Measurements from ENCODE around the gene REPIN1.

DNA sequence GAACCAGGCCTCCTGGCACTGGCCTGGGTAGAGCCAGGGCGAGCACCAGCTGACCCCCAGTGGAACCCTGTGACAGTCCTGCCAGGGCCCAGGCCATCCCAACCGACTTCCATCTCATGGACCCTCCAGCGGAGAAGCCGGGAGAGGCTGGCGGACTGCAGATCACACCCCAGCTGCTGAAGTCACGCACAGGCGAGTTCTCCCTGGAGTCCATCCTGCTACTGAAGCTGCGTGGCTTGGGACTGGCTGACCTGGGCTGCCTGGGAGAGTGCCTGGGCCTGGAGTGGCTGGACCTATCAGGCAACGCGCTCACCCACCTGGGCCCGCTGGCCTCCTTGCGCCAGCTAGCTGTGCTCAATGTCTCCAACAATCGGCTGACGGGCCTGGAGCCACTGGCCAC, 31.9 kb upstream of the REPIN1 start:
- TF ChIP-seq POLR2AphosphoS5 (IDR thresholded peaks at IDR 0.05; ENCODE audit: borderline replicate concordance, low read depth, low read length) (no peak), EZH2 (IDR thresholded peaks at IDR 0.05) (no peak)

All from SK-N-MC (cell line).